NK-92 treated with Interleukin-12 subunit alpha and Interleukin-12 subunit beta, amount 100 ng/mL, for 24 hours (cell line): ENCODE measurements around the gene ZNF280A.
"Not testable (repeated sequence)": the region's sequence is repeated elsewhere in the genome, so short reads cannot be mapped to it uniquely, and the experiment has no call there.

ENCODE experiments used
- DNase-seq: peaks from one replicate; lab custom pipeline; 2025; lab: John Stamatoyannopoulos, UW

ZNF280A gene

GRCh38 chr22:22545084-22545483 lies 25.0 kb upstream of the ZNF280A start:
- DNase-seq = no peak

- DNase-seq = no peak
Observed at GRCh38 chr22:22538226-22538989, 18.3 kb upstream of the ZNF280A start.

- no peak for DNase-seq
Observed at GRCh38 chr22:22536916-22537315, 16.8 kb upstream of the ZNF280A start.

- DNase-seq = no peak
Observed at GRCh38 chr22:22536515-22536914, 16.4 kb upstream of the ZNF280A start.

GRCh38 chr22:22535662-22536061 lies 15.6 kb upstream of the ZNF280A start:
- DNase-seq = no peak

GRCh38 chr22:22534604-22535415 lies 14.7 kb upstream of the ZNF280A start:
- no peak for DNase-seq

- no peak for DNase-seq
Observed at GRCh38 chr22:22533863-22534262, 13.8 kb upstream of the ZNF280A start.

GRCh38 chr22:22533417-22533816 lies 13.3 kb upstream of the ZNF280A start:
- no peak for DNase-seq

- DNase-seq = not testable (repeated sequence)
Observed at GRCh38 chr22:22532547-22533071, 12.5 kb upstream of the ZNF280A start.

- DNase-seq = no peak
Observed at GRCh38 chr22:22531770-22532546, 11.9 kb upstream of the ZNF280A start.

GRCh38 chr22:22528780-22529179 lies 8.7 kb upstream of the ZNF280A start:
- DNase-seq = no peak

- DNase-seq = no peak
Observed at GRCh38 chr22:22527312-22527711, 7.2 kb upstream of the ZNF280A start.

GRCh38 chr22:22526125-22526912 lies 6.2 kb upstream of the ZNF280A start:
- DNase-seq = no peak

GRCh38 chr22:22523494-22523893 lies 3.4 kb upstream of the ZNF280A start:
- DNase-seq = no peak

GRCh38 chr22:22521631-22522030 lies 1.6 kb upstream of the ZNF280A start:
- DNase-seq = no peak

- no peak for DNase-seq
Observed at GRCh38 chr22:22520667-22521602, 865 bp upstream of the ZNF280A start.

- DNase-seq = no peak
Observed at GRCh38 chr22:22519591-22519990, 479 bp downstream of the ZNF280A start.

- no peak for DNase-seq
Observed at GRCh38 chr22:22516992-22517391, 3.1 kb downstream of the ZNF280A start.

- no peak for DNase-seq
Observed at GRCh38 chr22:22515890-22516289, 4.2 kb downstream of the ZNF280A start.

- not testable (repeated sequence) for DNase-seq
Observed at GRCh38 chr22:22514431-22514830, 5.6 kb downstream of the ZNF280A start.
